Neural cell (in vitro differentiated cells): Measurements from ENCODE around the gene CACNA1B. TPM values are rescaled to one million over a fixed set of nuclear protein-coding genes. Genes with fewer than 3 reads are reported as not detected.

ENCODE experiments used
- H2AFZ ChIP-seq: fragments of 200-600, 300-800 bp; sonication (generic), shearing (Covaris generic); 2 replicates; pipeline ENCODE4 v1.6.0; 2014; ENCODE audit warnings: low read depth, mild to moderate bottlenecking, antibody characterized with exemption, low read length, moderate library complexity
- H3F3A ChIP-seq: fragments of 200-600 bp; shearing (Covaris generic); 2 replicates; pipeline ENCODE4 v1.6.1; 2016; ENCODE audit warnings: mild to moderate bottlenecking, moderate library complexity, mixed read lengths, antibody characterized with exemption, low read length; ENCODE audit not compliant: insufficient read depth, poor library complexity, severe bottlenecking
- H3K27ac ChIP-seq: fragments of 200-600, 300-800 bp; sonication (generic), shearing (Covaris generic); 2 replicates; pipeline ENCODE4 v1.5.1; 2014; ENCODE audit warnings: mild to moderate bottlenecking, low read length, moderate library complexity
- H3K27me3 ChIP-seq: fragments of 300-800, 200-600 bp; sonication (generic), shearing (Covaris generic); 2 replicates; pipeline ENCODE4 v1.6.0; 2014; ENCODE audit warnings: mild to moderate bottlenecking, low read depth, low read length, moderate library complexity; ENCODE audit not compliant: insufficient read depth
- H3K36me3 ChIP-seq: fragments of 300-800, 200-600 bp; sonication (generic), shearing (Covaris generic); 2 replicates; pipeline ENCODE4 v1.5.1; 2014; ENCODE audit warnings: mild to moderate bottlenecking, antibody characterized with exemption, low read length, moderate library complexity; ENCODE audit not compliant: insufficient read depth
- H3K4me2 ChIP-seq: fragments of 300-800, 200-600 bp; sonication (generic), shearing (Covaris generic); 2 replicates; pipeline ENCODE4 v1.6.0; 2014; ENCODE audit warnings: mild to moderate bottlenecking, low read length
- H3K4me3 ChIP-seq: fragments of 300-800, 200-600 bp; sonication (generic), shearing (Covaris generic); 2 replicates; pipeline ENCODE4 v1.5.1; 2014; ENCODE audit warnings: mild to moderate bottlenecking, low read length, moderate library complexity
- H3K79me2 ChIP-seq: fragments of 200-600 bp; shearing (Covaris generic); replicated peaks from 2 replicates; pipeline ENCODE4 v1.6.0; 2014; ENCODE audit warnings: mild to moderate bottlenecking, low read length, moderate library complexity; ENCODE audit not compliant: insufficient read depth
- H3K9ac ChIP-seq: fragments of 300-800, 200-600 bp; sonication (generic), shearing (Covaris generic); 2 replicates; pipeline ENCODE4 v1.6.1; 2016; ENCODE audit warnings: mild to moderate bottlenecking, low read length, mixed read lengths
- H3K9me2 ChIP-seq: fragments of 200-600 bp; shearing (Covaris generic); 2 replicates; pipeline ENCODE4 v1.6.1; 2016; ENCODE audit warnings: mild to moderate bottlenecking, low read length, mixed read lengths; ENCODE audit not compliant: insufficient read depth
- H3K9me3 ChIP-seq: fragments of 200-600, 300-800 bp; sonication (generic), shearing (Covaris generic); 2 replicates; pipeline ENCODE4 v1.6.1; 2016; ENCODE audit warnings: mild to moderate bottlenecking, mixed run types, low read length, moderate library complexity, mixed read lengths
- H4K20me1 ChIP-seq: fragments of 200-600 bp; shearing (Covaris generic); 2 replicates; pipeline ENCODE4 v1.6.1; 2016; ENCODE audit warnings: mild to moderate bottlenecking, mixed run types; ENCODE audit not compliant: insufficient read depth
- EP300 ChIP-seq: fragments of 450-650 bp; conservative IDR thresholded peaks from 2 replicates; pipeline ENCODE4 v1.6.1; 2014; ENCODE audit warnings: antibody characterized with exemption, mild to moderate bottlenecking, moderate library complexity; ENCODE audit not compliant: poor library complexity, severe bottlenecking
- EZH2 ChIP-seq: fragments of 200-600, 300-800 bp; shearing (Covaris generic), sonication (generic); IDR thresholded peaks from 2 replicates; pipeline ENCODE4 v1.6.1; 2014; ENCODE audit warnings: antibody characterized with exemption, low read length, borderline replicate concordance, mild to moderate bottlenecking; ENCODE audit not compliant: insufficient read depth, poor library complexity, severe bottlenecking
- MXI1 ChIP-seq: fragments of 450-650 bp; conservative IDR thresholded peaks from 2 replicates; pipeline ENCODE4 v1.6.1; 2014; ENCODE audit warnings: antibody characterized with exemption, mild to moderate bottlenecking; ENCODE audit not compliant: poor library complexity, severe bottlenecking
- POLR2AphosphoS5 ChIP-seq: IDR thresholded peaks from 2 replicates; pipeline ENCODE4 v1.6.1; 2012
- RAD21 ChIP-seq: fragments of 450-650 bp; conservative IDR thresholded peaks from 2 replicates; pipeline ENCODE4 v1.6.1; 2014; ENCODE audit warnings: antibody characterized with exemption, mild to moderate bottlenecking, moderate library complexity
- SMC3 ChIP-seq: fragments of 450-650 bp; conservative IDR thresholded peaks from 2 replicates; pipeline ENCODE4 v1.6.1; 2014; ENCODE audit warnings: antibody characterized with exemption, mild to moderate bottlenecking, moderate library complexity; ENCODE audit not compliant: poor library complexity
- TAF1 ChIP-seq: IDR thresholded peaks from 2 replicates; pipeline ENCODE4 v1.6.1; 2012; ENCODE audit warnings: low read depth
- polyA plus RNA-seq: library from polyadenylated mRNA; depleted of rRNA; stranded (reverse); fragments of >200 nt; gene quantifications from 2 replicates; pipeline ENCODE4 v1.2.3, GENCODE V29; 2014
- TF ChIP-seq, protein P1 (sequence below): fragments of 450-650 bp; IDR thresholded peaks from 2 replicates; pipeline ENCODE4 v1.5.1; 2014; ENCODE audit warnings: antibody characterized with exemption, mild to moderate bottlenecking, moderate library complexity; ENCODE audit not compliant: poor library complexity, severe bottlenecking
- TF ChIP-seq, protein P2 (sequence below): IDR thresholded peaks from 2 replicates; pipeline ENCODE4 v1.6.1; 2012; ENCODE audit warnings: borderline replicate concordance

CACNA1B gene
- polyA plus RNA-seq, 1 donor from 2014 or later = 5.8 TPM

DNA sequence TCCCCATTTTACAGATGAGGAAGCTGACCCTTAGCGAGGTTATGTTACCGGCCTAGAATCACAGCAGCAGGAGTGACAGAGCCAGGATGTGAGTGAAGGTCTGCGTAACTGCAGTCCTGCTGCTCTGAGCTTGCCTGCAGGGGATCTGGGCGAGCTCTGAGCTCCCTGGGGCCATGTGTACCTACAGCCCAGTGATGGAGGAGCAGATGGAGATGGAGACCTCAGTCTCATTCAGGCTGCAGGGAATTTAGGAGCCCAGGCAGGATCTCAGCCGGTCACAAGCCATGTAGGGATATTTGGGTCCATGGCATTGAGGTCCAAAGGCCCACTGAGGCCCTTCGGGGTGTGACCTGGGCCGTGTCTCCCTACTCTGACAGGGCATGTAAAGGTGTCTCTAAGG is 170.6 kb downstream of the CACNA1B start:
- Histone ChIP-seq H3K4me2 (no peak overlapping the region), H2AFZ (no peak overlapping the region), H3K9me3 (no peaks in the 10 kb centered on the region), H3F3A (no peaks in the 10 kb centered on the region), H3K36me3 (no peaks in the 10 kb centered on the region), H3K27me3 (no peaks in the 10 kb centered on the region), H3K9me2 (no peaks in the 10 kb centered on the region), H4K20me1 (no peaks in the 10 kb centered on the region), H3K27ac (no peak overlapping the region), H3K4me3 (no peak overlapping the region), H3K9ac (no peak overlapping the region), H3K79me2 (no peaks in the 10 kb centered on the region)
- no peak for TF ChIP-seq TAF1
- TF ChIP-seq RAD21 = no peak
- TF ChIP-seq SMC3 = no peak
- no peak for TF ChIP-seq EP300
- TF ChIP-seq, protein P1, sequence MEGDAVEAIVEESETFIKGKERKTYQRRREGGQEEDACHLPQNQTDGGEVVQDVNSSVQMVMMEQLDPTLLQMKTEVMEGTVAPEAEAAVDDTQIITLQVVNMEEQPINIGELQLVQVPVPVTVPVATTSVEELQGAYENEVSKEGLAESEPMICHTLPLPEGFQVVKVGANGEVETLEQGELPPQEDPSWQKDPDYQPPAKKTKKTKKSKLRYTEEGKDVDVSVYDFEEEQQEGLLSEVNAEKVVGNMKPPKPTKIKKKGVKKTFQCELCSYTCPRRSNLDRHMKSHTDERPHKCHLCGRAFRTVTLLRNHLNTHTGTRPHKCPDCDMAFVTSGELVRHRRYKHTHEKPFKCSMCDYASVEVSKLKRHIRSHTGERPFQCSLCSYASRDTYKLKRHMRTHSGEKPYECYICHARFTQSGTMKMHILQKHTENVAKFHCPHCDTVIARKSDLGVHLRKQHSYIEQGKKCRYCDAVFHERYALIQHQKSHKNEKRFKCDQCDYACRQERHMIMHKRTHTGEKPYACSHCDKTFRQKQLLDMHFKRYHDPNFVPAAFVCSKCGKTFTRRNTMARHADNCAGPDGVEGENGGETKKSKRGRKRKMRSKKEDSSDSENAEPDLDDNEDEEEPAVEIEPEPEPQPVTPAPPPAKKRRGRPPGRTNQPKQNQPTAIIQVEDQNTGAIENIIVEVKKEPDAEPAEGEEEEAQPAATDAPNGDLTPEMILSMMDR = no peak
- TF ChIP-seq, protein P2, sequence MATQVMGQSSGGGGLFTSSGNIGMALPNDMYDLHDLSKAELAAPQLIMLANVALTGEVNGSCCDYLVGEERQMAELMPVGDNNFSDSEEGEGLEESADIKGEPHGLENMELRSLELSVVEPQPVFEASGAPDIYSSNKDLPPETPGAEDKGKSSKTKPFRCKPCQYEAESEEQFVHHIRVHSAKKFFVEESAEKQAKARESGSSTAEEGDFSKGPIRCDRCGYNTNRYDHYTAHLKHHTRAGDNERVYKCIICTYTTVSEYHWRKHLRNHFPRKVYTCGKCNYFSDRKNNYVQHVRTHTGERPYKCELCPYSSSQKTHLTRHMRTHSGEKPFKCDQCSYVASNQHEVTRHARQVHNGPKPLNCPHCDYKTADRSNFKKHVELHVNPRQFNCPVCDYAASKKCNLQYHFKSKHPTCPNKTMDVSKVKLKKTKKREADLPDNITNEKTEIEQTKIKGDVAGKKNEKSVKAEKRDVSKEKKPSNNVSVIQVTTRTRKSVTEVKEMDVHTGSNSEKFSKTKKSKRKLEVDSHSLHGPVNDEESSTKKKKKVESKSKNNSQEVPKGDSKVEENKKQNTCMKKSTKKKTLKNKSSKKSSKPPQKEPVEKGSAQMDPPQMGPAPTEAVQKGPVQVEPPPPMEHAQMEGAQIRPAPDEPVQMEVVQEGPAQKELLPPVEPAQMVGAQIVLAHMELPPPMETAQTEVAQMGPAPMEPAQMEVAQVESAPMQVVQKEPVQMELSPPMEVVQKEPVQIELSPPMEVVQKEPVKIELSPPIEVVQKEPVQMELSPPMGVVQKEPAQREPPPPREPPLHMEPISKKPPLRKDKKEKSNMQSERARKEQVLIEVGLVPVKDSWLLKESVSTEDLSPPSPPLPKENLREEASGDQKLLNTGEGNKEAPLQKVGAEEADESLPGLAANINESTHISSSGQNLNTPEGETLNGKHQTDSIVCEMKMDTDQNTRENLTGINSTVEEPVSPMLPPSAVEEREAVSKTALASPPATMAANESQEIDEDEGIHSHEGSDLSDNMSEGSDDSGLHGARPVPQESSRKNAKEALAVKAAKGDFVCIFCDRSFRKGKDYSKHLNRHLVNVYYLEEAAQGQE = no peak
- no peak for TF ChIP-seq POLR2AphosphoS5
- TF ChIP-seq MXI1 = no peak
- no peak for TF ChIP-seq EZH2

DNA sequence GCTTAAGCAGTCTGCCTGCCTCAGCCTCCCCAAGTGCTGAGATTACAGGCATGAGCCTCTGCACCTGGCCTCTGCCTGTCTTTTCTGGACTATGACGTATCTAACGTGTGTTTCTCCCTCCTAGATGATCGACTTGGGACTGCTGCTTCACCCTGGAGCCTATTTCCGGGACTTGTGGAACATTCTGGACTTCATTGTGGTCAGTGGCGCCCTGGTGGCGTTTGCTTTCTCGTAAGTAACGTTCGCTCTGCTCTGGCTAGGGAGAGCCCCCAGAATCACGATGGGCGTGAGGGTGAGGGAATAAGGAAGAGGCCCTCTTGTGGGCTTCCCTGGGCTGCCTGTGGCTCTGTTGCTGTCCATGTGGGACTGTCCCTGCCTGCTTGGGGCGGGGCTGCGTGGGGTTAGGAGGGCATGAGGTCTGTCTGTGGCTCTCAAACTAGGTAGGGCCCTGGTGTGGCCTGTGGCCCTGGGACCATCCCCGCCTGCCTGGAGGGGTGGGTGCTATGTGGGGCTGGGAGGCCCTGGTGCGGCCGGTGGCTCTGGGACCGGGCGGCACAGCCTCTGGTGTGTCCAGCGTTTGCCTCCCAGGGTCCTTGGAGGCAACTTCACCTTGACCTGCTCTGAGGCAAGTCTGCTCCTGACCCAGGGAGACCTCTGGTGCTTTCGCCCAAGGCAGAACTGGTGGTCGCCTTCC is 171.7 kb downstream of the CACNA1B start:
- H3K9ac ChIP-seq = no peak overlapping the region
- no peaks in the 10 kb centered on the region for H3K9me2 ChIP-seq
- no peaks in the 10 kb centered on the region for H3K9me3 ChIP-seq
- no peak overlapping the region for H3K27ac ChIP-seq
- H3F3A ChIP-seq = no peaks in the 10 kb centered on the region
- H3K4me2 ChIP-seq = no peak overlapping the region
- no peaks in the 10 kb centered on the region for H4K20me1 ChIP-seq
- no peaks in the 10 kb centered on the region for H3K36me3 ChIP-seq
- no peaks in the 10 kb centered on the region for H3K27me3 ChIP-seq
- H2AFZ ChIP-seq = no peak overlapping the region
- H3K4me3 ChIP-seq = no peak overlapping the region
- H3K79me2 ChIP-seq = no peaks in the 10 kb centered on the region
- TF ChIP-seq RAD21 (no peak), SMC3 (no peak), POLR2AphosphoS5 (no peak), TAF1 (no peak), EZH2 (no peak), MXI1 (no peak), EP300 (no peak)
- TF ChIP-seq, protein P2 = no peak
- TF ChIP-seq, protein P1 = no peak
